Hindlimb muscle (tissue), 1 donor: Measurements from ENCODE around the gene CCNL1. TPM values are rescaled to one million over a fixed set of nuclear protein-coding genes. Genes with fewer than 3 reads are reported as not detected.

ENCODE experiments used
- DNase-seq: peaks from one replicate; pipeline ENCODE4 v3.0.0-alpha.2; 2013
- polyA plus RNA-seq: library from polyadenylated mRNA; unstranded; fragments of 120-200 nt; gene quantifications from one replicate; pipeline ENCODE4 v1.2.1, GENCODE V29; 2013; ENCODE audit not compliant: insufficient read length

The CCNL1 gene
- polyA plus RNA-seq, 1 donor: 76.1 TPM

DNA sequence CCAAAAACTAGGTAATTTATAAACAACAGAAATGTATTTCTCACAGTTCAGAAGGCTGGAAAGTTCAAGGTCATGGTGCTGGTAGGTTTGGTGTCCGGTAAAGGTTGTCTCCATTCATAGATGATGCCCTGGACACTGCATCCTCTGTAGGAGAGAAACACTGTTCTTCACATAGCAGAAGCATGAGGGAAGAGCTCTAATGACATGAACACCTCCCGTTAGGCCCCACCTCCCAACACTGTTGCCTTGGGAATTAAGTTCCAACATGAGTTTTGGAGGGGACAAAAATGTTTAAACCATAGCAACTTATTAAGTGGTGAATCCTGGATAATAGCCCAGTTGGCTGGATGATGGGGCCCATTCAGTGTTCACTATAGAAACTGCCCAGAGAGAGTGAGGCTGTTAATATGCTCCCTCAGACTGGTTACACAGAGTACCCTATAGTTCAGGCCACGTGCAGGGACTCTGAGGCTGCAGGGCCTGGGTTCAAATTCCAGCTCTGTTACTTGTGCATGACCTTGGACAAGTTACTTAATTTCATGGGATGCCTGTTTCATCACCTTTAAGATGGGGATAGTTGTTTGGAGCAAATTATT lies 37.0 kb downstream of the CCNL1 start:
- no peak for DNase-seq

DNA sequence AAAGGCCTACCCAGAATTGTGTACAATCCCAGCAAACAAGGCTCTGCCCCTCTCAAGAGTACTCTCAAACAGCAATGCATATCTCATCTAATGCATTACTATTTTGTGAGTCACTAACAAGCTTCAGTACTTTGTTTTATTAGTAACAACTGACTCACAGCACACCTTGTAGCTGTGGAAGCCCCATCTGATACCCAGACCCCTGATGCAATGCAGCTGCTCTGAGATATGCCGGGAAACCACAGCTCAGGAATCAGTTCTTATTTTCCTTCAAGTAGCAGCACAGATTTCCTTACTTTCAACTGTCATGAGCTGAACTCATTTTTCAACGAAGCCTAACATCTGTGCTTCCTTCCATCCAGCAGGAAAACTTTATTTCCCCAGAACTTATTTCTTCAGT lies 37.8 kb downstream of the CCNL1 start:
- no peak for DNase-seq

DNA sequence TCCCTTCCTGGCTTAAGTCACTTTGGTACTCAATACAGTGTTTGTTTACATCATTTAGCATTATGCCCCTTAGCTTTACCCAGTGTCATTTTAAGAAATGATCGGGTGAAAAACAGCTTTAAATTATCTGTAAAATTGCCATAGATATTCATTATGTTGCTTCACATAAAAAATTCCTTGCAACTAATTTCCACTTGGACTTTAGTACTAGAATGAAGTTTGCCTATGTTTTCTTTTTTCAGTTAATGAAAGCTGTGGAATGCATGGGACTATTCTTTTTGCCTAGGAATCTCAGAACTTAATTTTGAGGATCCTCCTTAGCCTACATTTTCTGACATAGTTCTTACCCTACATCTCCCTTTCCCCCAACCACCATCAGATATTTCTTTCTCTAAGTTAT lies 38.4 kb downstream of the CCNL1 start:
- DNase-seq: no peak

DNA sequence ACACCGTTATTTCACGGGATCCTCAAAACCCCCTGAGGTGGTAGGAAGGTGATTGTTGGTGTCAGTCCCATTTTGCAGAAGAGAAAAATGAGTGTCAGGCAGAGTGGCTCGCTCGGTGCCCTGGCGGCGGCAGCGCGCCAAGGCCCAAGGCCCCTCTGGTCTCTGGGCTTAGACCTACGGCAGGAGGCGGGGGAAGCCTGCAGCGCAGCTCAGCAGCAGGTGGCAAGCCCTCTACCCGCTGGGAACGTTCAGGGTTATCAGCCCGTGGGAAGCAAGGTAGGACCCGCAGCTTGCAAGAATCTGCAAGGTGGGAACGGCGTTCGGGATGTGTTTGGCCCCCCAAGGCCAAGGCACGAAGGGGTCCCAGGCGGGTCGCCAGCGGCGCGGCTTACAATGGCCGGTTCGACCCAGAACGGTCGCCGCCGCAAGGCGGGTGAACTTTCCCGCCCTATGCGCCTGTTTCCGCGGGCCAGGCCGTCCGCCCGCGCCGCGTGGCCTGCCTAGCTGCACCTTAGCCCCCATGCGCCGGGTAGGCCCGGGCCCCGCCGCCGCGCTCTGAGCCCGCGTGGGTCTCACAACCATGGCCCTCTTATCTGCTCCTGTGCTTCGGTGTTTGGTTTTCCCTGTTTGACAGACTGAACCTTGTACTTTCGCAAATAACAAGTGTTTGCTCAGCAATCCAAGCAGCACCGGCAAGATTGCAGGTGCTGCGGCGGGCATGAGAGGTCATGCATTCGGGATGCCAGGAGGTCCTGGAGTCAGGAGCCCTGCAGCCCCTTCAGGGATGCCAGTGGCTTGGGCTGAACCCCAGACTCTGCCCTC lies 39.7 kb downstream of the CCNL1 start:
- no peak for DNase-seq

DNA sequence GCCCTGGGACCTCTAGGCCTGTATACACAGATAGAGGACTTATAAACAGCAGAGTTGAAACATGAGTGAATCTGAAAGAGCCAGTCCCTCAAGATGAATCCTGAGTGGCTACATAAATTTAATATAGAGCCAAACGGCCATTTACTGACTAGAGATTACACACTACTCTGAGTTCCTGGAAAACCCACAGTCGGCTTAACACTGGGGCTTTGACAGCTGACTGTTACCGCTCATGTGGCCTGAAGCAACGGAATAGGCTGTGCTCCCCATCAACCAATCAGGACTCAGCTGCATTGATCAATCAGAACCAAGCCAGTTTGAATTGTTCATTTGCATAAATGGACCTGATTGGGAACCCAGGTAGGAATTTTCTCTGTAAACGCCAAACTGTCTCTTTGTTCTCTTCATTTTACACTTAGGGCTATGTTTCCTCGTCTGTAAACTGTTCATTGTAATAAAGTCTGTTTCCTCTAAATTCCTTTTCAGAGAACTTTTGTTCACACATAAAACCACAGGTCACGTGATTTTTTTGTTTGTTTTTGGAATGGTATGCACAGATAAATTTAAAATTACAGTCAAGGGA lies 40.5 kb downstream of the CCNL1 start:
- DNase-seq: no peak

DNA sequence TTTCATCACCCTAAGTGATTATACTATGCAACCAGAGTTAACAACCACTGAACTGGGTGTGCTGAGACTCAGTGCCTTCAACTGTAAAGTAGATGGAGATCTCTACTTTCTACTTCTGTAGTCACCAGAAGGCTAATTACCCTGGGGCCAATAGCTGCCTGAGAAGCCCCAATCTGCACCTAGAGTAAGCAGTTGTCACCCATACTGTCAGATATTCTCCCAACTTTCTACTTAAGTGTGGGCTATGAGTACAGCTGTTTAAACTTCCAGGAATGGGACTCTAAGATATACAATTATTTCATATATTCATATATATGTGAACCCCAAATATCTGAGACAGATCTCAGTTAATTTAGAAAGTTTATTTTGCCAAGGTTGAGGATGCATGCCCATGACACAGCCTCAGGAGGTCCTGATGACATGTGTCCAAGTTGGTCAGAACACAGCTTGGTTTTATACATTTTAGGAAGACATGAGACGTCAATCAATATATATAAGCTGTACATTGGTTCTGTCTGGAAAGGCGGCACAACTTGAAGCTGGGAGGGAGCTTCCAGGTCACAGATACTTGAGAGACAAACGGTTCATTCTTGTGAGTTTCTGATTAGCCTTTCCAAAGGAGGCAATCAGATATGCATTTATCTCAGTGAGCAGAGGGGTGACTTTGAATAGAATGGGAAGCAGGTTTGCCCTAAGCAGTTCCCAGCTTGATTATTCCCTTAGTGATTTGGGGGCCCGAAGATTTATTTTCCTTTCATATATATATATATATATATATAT lies 41.9 kb downstream of the CCNL1 start:
- no peak for DNase-seq

DNA sequence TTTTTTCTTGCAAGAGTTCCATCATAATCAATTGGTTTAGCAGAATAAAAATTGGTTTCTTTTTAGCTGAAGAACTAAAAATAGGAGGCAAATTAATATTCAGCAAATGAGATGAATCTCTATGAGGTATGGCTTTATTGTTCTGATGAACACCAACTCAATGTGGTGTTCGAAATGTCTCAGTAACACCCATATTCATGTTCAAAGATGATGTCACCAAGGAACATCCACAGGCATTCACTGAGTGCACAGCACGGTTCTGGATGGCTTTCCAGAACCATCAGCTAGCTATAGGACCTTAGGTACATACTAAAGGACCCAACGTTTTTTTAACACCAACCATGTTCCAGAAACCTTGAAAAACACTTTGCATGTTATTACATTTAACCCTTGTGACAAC lies 42.7 kb downstream of the CCNL1 start:
- no peak for DNase-seq

DNA sequence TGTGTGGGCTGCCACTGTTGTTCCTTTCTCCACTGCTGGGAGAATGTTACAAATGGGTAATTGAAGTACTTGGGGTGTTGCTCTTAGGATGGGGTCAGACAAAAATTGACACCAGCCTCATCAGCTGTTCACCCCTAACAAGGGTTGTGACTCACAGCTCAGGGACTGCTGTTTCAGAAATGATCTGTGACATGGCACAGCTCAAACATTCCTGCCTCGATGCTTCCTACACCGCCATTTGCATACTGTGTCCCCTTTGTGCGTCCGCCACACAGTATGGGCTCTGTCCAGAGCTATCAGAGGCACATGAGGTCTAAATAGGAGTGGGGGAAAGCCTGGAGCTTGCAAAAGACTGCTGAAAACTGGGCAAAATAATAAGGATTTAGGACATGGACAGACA lies 43.9 kb downstream of the CCNL1 start:
- DNase-seq: no peak

DNA sequence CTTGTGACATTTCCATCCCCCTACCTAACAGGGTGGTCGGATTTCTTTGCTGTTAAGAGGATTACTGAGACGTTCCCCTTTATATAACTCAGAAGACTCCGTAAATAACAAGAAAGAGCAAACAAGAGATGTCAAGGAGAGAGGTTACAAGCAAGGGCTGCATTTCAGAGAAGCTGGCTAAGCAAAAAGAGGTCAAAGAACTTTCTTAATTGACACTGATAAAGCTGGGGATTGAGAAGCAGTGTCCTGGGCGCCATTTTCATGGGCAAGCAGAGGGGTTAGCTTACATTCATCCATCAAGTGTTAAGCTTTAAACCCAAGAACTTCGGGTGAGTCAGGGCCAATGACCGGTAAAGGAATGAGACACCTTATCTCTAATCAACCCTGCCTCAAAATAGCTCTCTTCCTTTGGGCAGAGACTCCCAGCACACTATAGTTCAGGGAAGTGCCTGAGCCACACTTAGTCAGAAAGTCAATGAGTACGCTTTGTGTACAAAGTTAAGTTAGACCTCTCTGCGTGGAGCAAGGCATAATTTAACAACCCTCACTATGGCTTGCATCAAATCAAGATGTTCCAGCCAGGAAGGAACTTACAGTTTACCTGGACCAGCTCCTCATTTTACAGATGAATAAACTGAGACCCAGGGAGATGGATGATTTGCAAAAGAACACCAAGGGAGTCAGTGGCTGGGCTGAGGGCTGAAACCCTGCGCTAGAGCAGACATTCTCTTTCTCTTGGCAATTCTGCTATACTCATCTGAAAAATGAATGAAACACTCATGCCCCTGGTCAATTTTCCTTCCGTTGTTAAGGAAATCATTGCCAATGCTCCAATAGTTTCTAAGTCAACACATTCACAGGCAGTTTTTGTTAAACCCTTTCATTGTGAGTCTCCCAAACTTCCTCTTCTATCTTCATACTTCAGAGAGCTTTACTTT lies 44.6 kb downstream of the CCNL1 start:
- no peak for DNase-seq

DNA sequence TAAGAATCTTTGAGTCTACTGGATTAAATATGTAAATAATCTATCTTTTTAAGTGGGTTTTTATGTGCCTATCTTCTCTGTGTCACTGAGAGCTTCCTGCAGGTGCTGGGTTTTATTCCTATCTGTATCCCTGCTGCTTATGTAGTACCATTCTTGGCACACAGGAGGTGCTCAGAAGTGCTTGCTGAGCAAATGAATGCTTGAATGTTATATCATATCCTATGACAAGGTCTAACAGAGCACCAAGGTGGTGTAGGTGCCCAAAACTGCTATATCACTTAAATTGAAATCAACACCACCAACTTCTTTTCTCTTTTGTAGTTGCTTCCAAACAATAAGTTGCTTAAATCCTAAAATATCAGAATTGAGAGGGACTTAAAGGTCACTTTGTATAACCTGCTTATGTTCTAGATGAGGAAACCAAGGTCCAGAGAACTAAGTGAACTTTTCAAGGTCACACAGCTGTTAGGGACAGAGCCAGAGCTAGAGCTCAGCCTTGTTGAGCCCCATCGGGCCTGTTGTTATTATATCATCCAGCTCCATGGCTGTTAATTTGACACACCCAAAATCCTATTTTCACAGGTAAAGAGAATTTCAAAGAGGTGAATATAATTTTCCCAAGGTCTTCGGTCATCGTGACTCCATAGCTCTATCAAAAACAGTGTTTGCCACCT lies 46.0 kb downstream of the CCNL1 start:
- DNase-seq: no peak

DNA sequence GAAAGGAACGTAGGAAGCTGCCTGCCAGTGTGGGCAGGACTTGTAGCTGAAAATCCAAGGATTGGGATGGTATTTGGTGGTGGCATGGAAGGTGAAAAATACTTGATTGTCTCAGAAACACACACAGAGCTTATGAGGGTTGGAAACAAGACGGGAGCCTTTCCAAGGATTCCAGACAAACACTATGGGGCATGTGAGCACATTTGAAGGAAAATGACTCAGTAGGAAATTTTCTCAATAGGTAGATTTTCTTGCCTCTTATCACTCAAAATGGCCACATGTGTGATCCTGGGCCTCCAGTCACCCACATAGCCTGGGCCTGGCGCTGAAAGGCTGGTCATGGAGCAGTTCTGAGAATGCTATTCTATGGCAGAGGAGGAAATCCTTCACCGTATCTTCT lies 47.4 kb downstream of the CCNL1 start:
- no peak for DNase-seq

DNA sequence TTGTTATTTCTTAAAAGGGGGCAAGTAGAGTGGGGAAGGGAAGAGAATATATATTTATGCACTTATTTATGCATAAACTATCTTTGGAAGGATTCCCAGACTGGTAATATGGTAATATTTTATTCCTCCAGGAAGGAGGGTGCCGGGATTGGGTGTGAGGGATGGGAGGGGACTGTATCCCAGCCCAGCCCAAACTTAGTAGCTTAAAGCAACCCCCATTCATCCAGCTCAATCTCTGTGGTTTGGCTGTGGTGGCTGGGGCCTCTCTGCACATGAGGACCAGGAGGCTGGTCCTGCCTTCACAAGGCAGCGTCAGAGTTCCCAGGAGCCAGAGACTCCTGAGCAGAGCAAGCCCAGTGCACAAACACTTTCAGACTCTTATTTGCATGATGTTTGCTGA lies 48.4 kb downstream of the CCNL1 start:
- DNase-seq: no peak

DNA sequence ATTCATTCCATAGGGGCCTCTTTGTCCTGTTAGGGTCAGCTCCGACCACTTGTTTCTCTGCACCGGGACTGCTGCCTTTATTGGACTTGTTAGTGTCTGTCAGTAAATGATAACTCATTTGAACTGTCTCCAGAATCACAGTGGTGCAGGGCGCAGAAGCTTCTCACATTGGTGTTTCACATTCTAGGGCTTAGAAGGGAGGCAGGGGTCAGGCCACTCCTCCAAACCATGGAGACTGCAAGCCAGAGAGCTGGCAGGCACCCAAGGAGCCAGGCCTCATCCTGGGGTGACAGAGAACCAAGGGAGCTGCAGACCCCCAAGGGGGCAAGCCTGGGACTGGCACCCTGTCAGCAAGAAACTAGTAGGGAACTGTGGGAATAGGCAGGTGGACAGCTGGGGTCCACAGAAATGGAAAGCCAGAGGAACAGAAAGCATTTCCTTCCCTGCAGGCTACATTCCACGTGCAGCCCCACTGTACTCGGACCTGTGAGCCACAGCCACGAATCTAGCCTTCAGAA lies 49.1 kb downstream of the CCNL1 start:
- no peak for DNase-seq

DNA sequence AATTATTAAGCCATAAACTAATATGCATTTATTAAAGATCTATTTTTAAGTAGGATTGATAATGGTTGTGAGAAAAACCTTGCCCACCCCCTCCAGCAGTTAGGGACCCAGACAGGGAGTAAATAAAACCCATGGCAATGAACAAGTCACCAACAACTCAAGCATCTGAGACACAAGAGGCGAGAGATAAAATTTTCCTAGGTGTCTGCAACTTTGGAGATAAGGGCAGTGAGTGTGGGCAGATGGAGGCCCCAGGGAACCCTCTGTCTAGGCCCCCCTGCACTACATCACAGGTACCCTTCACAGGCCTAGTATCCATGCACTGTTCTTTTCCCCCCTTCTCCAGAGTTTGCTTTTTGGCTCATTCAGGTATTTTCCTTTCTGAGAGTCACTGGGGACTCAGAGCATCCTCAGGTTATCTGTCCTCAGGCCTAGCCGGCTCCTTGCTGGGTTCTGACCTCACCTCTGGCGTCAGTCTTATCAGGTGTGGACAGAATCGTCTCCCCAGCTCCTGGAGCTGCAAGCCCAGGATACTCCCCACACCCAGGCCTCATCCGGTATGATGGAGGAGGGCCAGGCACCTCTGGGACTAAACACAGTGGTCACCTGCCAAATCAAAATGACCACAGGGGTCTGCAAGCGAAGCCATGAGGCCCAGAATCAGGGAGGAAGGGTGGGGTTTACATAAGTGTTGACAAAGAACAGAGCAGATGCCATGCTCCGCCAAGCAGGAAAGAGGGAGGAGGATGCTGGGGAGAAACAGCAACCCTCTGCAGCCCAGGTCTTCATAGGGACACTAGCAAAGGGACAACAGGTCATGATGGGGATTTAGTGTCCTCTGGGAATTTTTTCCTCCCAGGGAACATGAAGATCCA lies 50.4 kb downstream of the CCNL1 start:
- DNase-seq: no peak

DNA sequence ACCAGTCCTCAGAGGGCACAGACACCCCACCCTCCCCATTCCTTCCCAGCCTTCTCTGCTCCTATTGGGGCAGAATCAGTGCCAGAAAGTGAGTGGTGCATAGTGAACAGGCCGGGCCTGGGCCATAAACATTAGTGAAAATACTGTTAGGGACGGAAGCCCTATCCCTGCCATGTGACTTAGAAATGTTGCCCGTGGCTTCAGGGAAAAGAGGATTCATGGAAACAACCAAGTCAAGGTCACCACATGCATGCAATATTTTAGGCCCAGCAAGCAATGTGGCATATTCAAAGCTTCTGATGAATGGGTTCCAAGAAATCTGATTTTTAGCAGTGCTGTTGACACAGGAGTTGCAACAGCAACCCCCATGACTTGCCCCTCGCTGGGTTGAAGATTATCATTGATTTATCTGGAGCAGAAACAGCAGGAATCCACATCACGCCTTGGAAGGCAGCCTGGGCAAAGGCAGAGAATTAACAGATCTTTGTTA lies 52.3 kb downstream of the CCNL1 start:
- no peak for DNase-seq

DNA sequence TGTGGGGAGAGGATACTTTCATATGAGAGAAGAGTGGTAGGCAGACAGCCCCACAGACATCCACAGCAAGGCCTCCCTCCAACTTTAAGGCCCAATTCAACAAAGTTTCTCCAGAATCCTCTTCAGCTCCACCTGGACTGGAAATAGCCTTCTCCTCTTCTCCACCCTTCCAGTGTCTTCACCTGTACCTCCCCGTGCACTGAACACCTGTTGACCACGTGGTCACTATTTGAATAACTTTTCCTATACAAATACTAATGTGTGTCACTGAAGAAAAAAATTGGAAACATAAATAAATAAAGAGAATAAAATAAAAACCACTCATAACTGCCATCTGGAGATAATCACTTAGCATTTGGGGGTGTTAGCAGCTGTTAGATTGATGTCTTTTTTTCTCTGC lies 52.9 kb downstream of the CCNL1 start:
- no peak for DNase-seq

DNA sequence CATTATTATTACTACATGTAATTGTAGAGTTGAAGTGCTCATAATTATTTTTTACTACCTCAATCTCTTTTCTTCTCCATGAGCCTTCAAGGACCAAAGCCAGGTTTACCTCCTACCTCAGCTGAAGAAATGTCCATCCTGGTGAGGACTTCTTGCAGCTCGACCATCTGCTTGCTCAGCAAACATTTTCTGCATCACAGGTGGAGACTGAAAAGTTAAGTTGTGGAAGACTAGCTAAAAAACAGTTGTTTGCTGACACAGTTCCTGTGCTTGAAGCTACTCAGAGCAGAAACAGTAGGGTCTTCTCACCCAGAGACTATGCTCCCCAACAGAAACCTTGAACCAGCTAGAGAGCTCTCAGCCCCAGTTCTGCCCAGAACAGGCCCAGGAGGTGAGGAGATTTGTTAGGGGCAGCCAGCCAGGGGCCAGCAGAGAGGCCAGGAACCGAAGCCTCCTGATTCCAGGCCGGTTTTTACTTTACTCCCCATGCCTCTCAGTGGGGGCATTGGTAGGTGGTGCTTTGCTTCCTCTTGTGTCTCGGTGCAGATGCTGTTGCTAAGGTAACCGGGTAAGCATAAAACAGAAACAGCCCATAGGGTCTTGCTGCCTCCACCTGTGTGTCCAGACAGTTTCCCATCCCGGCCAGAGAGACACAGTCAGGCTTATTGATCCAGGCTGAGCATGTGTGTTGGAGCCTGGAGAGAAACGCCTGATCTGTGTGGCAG lies 54.9 kb downstream of the CCNL1 start:
- no peak for DNase-seq

DNA sequence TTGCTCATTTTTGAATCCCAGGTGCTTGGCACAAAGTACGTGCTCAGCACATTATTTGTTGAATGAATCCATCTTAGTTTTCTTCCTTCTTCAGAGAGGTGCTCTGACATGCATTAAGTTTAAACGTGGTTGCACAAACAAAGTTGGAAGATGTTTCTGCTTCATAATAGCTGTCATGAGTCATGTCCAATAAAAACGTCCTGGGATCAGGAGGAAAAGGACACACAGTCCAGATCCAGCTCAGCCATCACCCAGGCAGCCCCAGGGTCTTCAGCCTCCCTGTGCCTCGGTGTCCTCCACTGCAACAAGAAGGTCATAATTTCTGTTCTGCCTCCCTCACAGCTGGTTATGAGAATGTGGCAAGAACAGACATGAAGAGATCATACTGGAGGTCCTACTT lies 55.4 kb downstream of the CCNL1 start:
- DNase-seq: no peak

DNA sequence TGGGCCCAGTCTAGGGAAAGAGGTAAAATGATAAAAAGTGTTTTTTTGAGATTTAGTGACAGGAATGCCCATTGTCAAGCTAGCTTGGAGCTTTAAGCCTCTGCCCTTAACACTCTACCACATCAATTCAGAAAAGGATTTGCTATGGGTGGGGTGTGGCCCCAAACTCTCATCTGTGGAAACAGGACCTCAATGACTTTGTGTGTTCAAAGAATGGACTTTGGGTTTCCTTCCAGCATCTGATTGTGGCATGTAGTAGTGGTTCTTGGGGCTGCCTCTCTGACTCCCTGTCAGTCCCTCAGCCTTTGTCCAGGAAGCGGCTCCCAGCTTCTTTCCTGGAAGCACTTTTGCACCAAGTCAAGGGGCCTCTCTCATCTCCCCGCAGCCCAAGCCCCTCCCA lies 56.1 kb downstream of the CCNL1 start:
- DNase-seq: no peak
